ENCODE results near the gene GAS7. TPM values are rescaled to one million over a fixed set of nuclear protein-coding genes. Genes with fewer than 3 reads are reported as not detected.

The GAS7 gene
- total and polyA plus RNA-seq, 2 of the 13 experiments (the other 11 are each of a cell fraction or from before 2014, with no cell fraction given): 1.0 to 5.2 TPM

- TF ChIP-seq KIAA2018 (CRISPR knock-in tag; IDR thresholded peaks at IDR 0.05; ENCODE audit: borderline replicate concordance) (no peak), ZNF546 (CRISPR knock-in tag; conservative IDR thresholded peaks at IDR 0.05) (no peak), KLF15 (CRISPR knock-in tag; IDR thresholded peaks at IDR 0.05; ENCODE audit: borderline replicate concordance) (no peak), ZNF280B (CRISPR knock-in tag; IDR thresholded peaks at IDR 0.05; ENCODE audit: borderline replicate concordance) (no peak), GMEB2 (CRISPR knock-in tag; IDR thresholded peaks at IDR 0.05; ENCODE audit: low read depth) (no peak), ZNF550 (CRISPR knock-in tag; IDR thresholded peaks at IDR 0.05; ENCODE audit: borderline replicate concordance) (no peak), ZBTB49 (CRISPR knock-in tag; IDR thresholded peaks at IDR 0.05; ENCODE audit: borderline replicate concordance) (no peak), CBX1 (IDR thresholded peaks at IDR 0.05; ENCODE audit: low read depth) (no peak), NKX3-1 (CRISPR knock-in tag; IDR thresholded peaks at IDR 0.05) (no peak), STAT6 (CRISPR knock-in tag; IDR thresholded peaks at IDR 0.05; ENCODE audit: borderline replicate concordance) (no peak), ZC3H13 (CRISPR knock-in tag; IDR thresholded peaks at IDR 0.05) (no peak)
These were observed 157.2 kb downstream of the GAS7 start (continued) for GRCh38 chr17:10041287-10041612.
